ENCODE results near the gene STK32A. TPM values are rescaled to one million over a fixed set of nuclear protein-coding genes. Genes with fewer than 3 reads are reported as not detected.
"Not testable (repeated sequence)": the region's sequence is repeated elsewhere in the genome, so short reads cannot be mapped to it uniquely, and the experiment has no call there.

Gene STK32A
- total RNA-seq, 1 donor from 2014 or later = 10.2 TPM

DNA sequence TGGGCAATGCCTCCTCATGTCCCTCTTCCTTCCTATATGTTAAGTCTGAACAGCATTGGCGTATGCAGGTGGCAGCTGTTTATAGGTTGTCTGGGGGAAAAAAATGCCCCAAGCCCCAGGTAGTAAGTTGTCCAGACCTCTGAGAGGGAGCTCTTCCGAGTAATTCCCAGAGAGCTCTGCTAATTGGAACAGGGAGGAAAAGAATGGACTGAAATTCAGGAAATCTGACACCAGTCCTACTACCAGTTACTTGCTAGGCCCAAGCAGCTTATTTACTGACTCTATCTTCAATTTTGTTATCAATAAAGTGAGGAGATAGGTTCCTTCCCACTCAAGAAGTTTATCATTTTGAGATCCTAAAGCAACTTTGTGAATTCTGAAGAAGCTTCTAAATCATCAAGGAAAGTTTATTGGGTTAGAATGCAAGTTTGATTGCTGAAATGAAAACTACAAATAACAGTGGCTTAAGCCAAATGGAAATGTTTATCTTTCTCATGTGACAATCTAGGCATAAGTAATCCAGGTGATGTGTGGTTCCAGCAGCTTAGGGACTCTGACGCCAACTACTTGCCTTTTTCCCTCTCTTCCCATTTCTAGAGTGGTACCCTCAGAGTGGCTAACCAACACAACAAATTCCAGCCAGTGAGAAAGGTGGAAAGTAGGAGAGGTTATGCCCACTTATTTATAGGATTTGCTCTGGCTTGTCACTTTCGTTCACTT is 5.6 kb downstream of the STK32A start:
- Histone ChIP-seq H3K4me3 (no peak overlapping the region), H3K9me3 (no peaks in the 10 kb centered on the region), H3K36me3 (no peaks in the 10 kb centered on the region), H3K27me3 (peaks cover 8% of the 10 kb centered on the region), H3K27ac (no peak overlapping the region), H3K4me1 (no peaks in the 10 kb centered on the region)
- ATAC-seq = no peak
- TF ChIP-seq, protein P1, sequence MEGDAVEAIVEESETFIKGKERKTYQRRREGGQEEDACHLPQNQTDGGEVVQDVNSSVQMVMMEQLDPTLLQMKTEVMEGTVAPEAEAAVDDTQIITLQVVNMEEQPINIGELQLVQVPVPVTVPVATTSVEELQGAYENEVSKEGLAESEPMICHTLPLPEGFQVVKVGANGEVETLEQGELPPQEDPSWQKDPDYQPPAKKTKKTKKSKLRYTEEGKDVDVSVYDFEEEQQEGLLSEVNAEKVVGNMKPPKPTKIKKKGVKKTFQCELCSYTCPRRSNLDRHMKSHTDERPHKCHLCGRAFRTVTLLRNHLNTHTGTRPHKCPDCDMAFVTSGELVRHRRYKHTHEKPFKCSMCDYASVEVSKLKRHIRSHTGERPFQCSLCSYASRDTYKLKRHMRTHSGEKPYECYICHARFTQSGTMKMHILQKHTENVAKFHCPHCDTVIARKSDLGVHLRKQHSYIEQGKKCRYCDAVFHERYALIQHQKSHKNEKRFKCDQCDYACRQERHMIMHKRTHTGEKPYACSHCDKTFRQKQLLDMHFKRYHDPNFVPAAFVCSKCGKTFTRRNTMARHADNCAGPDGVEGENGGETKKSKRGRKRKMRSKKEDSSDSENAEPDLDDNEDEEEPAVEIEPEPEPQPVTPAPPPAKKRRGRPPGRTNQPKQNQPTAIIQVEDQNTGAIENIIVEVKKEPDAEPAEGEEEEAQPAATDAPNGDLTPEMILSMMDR (IDR thresholded peaks at IDR 0.05) = no peak
- intact Hi-C loops (cut with DNase I) = no loop called here
- DNase-seq = no peak

DNA sequence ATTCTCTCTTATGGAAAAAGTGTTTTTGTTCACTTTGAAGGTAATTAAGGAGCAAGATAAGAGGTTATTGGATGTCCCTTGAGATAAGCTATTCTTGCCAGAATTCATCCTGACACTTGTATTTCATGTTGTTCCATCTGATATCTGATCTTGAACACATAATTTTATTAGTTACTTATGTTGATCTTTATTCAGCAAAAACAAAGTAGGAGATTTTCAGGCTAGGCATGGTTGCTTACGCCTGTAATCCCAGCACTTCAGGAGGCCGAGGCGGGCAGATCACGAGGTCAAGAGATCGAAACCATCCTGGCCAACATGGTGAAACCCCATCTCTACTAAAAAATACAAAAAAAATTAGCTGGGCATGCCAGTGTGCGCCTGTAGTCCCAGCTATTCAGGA is 8.4 kb downstream of the STK32A start:
- intact Hi-C loops (cut with DNase I); H3K4me1 ChIP-seq; H3K27me3 ChIP-seq; DNase-seq; H3K9me3 ChIP-seq; H3K27ac ChIP-seq; H3K4me3 ChIP-seq; H3K36me3 ChIP-seq; ATAC-seq: not testable (repeated sequence)

DNA sequence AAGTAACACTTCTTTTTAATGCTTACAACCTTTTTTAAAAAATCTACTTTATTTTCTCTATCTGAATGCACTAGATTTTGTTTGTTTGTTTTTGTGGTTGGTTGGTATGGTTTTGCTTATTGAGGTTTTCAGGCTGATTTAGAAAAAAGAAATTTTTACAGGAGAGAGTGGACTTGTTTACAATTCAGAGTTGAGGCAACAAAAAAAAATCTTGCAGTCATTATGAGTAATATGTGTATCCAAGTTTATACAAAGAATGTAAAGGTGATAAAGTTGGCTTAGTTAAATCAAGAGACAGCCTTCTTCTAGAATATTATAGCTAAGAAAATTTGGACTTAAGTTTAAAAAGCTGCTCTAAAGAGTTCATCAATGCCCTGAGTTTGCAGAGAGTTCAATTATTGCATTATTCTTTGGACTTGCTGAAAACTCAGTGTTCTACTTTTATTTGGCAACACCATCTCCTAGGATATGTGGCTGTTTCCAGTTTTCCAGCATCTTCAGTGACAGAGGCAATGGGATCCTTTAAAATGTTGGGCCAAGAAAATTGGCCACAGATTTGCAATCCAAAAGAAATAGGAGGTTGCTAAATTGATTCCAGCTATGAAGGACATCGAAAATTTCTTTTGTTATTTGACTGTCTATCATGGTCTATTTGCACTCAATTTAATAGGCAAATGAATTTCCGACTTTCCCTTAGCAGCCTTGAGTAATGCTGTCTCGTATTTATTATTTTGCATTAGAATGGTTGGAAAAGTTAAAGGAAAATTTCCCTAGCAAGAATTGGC is 10.7 kb downstream of the STK32A start:
- intact Hi-C loops (cut with DNase I) = no loop called here
- Histone ChIP-seq H3K27ac (no peak overlapping the region), H3K27me3 (no peaks in the 10 kb centered on the region), H3K36me3 (no peaks in the 10 kb centered on the region), H3K4me1 (no peaks in the 10 kb centered on the region), H3K4me3 (no peak overlapping the region), H3K9me3 (no peaks in the 10 kb centered on the region)
- TF ChIP-seq, protein P1 (IDR thresholded peaks at IDR 0.05) = no peak
- DNase-seq (no peak), ATAC-seq (no peak)

DNA sequence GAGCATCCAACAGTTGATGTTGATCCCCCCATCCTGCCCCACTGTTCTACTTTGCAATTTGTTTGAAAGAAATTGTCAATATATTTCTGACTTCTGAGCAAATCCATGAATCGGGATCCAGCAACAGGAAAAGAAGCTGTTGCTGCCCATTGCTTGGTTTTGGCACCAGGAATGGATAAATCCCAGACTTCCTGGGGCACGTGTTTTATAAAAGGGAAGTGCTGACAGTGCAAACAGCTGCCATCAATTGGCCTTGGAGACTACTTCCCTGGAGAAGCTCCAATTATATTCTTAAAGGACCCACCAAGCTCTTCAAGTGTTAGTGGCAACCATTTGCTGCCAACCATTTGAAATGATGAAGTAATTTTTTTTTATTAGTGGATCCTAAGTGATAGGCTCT is 13.7 kb downstream of the STK32A start:
- H3K9me3 ChIP-seq = no peaks in the 10 kb centered on the region
- no peak overlapping the region for H3K27ac ChIP-seq
- DNase-seq (no peak), ATAC-seq (no peak)
- intact Hi-C loops (cut with DNase I) = no loop called here
- H3K36me3 ChIP-seq = no peaks in the 10 kb centered on the region
- no peaks in the 10 kb centered on the region for H3K27me3 ChIP-seq
- H3K4me3 ChIP-seq = no peak overlapping the region
- no peaks in the 10 kb centered on the region for H3K4me1 ChIP-seq
- TF ChIP-seq, protein P1 (IDR thresholded peaks at IDR 0.05) = no peak

DNA sequence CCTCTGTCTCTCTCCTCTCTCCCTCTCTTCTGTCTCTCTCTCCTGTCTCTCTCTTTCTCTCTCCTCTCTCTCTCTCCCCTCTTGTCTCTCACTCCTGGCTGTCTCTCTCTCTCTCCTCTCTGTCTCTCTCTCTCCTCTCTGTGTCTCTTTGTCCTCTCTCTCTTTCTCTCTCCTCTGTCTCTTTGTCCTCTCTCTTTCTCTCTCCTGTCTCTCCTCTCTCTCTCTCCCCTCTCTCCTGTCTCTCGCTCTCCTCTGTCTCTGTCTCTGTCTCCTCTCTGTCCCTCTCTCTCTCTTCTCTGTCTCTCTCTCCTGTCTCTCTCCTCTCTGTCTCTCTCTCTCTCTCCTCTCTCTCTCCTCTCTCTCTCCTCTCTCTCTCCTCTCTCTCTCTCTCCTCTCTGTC is 25.0 kb downstream of the STK32A start:
- intact Hi-C loops (cut with DNase I) = no loop called here
- Histone ChIP-seq H3K27me3 (no peaks in the 10 kb centered on the region), H3K9me3 (no peaks in the 10 kb centered on the region), H3K36me3 (no peaks in the 10 kb centered on the region), H3K27ac (no peak overlapping the region), H3K4me1 (no peaks in the 10 kb centered on the region), H3K4me3 (no peak overlapping the region)
- no peak for DNase-seq
- no peak for ATAC-seq
- TF ChIP-seq, protein P1 (IDR thresholded peaks at IDR 0.05) = no peak

DNA sequence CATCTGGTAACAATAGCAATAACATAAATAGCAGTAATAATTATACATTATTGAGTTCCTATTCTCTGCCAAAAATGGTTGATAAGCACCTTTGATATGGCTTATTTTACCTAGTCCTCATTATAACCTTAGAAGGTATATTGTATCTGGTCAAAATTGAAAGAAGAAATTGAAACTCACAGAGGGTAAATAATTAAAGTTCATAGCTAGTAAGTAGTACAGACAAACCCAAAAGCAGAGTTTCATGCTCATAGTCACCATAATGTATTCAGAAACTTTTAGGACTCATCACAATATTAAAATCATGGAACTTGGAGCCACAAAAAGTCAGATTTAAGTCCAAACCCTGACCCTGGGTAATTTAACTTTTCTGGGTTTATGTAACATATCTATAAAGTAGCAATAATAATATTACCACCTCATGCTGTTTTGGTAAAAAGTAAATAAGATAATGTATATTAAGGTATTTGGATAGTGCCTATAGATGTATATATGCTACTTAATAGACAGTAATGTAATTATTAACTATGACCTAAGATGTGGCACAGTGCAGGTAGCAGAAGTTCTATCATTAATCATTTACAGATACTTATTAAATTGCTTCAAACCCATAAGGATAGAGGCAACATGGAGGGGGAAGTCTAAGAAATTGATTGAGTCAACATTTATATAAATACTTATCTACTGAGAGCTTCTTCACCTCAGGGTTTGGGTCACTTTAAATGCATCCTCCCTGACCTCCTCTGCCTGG is 32.4 kb downstream of the STK32A start:
- H3K27me3 ChIP-seq = no peaks in the 10 kb centered on the region
- H3K9me3 ChIP-seq = no peaks in the 10 kb centered on the region
- no peak for ATAC-seq
- no peak overlapping the region for H3K27ac ChIP-seq
- H3K4me1 ChIP-seq = no peaks in the 10 kb centered on the region
- no peak for DNase-seq
- intact Hi-C loops (cut with DNase I) = no loop called here
- no peak overlapping the region for H3K4me3 ChIP-seq
- TF ChIP-seq, protein P1 (IDR thresholded peaks at IDR 0.05) = no peak
- no peaks in the 10 kb centered on the region for H3K36me3 ChIP-seq
